Type B pancreatic cell (in vitro differentiated cells): ENCODE measurements around the gene SPTLC1. TPM values are rescaled to one million over a fixed set of nuclear protein-coding genes. Genes with fewer than 3 reads are reported as not detected.
A peak's percentile ranks its signal among the peaks of the same experiment; 100 is the strongest.
"Not testable (repeated sequence)": the region's sequence is repeated elsewhere in the genome, so short reads cannot be mapped to it uniquely, and the experiment has no call there.

Experiments used
- DNase-seq: peaks from one replicate; pipeline ENCODE4 v3.0.0; 2021; ENCODE audit warnings: mixed read lengths; ENCODE audit not compliant: unreplicated experiment; ENCODE audit errors: extremely low spot score
- H3K27ac Mint-ChIP-seq: 2 replicates; pipeline ENCODE4 v1.8.0; 2021; ENCODE audit warnings: mild to moderate bottlenecking, mixed read lengths
- H3K27me3 Mint-ChIP-seq: 2 replicates; pipeline ENCODE4 v1.8.0; 2021; ENCODE audit warnings: mixed read lengths
- H3K36me3 Mint-ChIP-seq: 2 replicates; pipeline ENCODE4 v1.8.0; 2021; ENCODE audit warnings: mixed read lengths
- H3K4me1 Mint-ChIP-seq: one replicate; pipeline ENCODE4 v1.8.0; 2021; ENCODE audit warnings: mixed read lengths; ENCODE audit not compliant: unreplicated experiment
- H3K4me3 Mint-ChIP-seq: 2 replicates; pipeline ENCODE4 v1.8.0; 2021; ENCODE audit warnings: mild to moderate bottlenecking, mixed read lengths
- H3K9me3 Mint-ChIP-seq: 2 replicates; pipeline ENCODE4 v1.8.0; 2021; ENCODE audit warnings: mixed read lengths
- CTCF ChIP-seq: fragments of 200-600 bp; sonication (generic); conservative IDR thresholded peaks from 2 replicates; pipeline ENCODE4 v1.5.0; 2021; ENCODE audit warnings: antibody characterized with exemption, mild to moderate bottlenecking
- total RNA-seq: library from RNA; stranded (reverse); gene quantifications from 2 replicates; pipeline ENCODE4 v1.2.1, GENCODE V29; 2021; ENCODE audit warnings: low replicate concordance

Gene SPTLC1
- total RNA-seq, 1 donor from 2014 or later, result 66.1 TPM

GRCh38 chr9:92135576-92135975 lies 20.4 kb upstream of the SPTLC1 start:
- Mint-ChIP-seq H3K36me3 (no peaks in the 10 kb centered on the region), H3K27ac (no peak overlapping the region), H3K4me1 (peaks cover 6% of the 10 kb centered on the region), H3K27me3 (peaks cover 15% of the 10 kb centered on the region), H3K4me3 (no peak overlapping the region), H3K9me3 (peaks cover 9% of the 10 kb centered on the region)
- no peak for TF ChIP-seq CTCF
- no peak for DNase-seq

GRCh38 chr9:92133949-92134604 lies 18.9 kb upstream of the SPTLC1 start:
- Mint-ChIP-seq H3K36me3 (no peaks in the 10 kb centered on the region), H3K27ac (peak overlapping the region; percentile 73), H3K4me1 (peaks cover 6% of the 10 kb centered on the region), H3K9me3 (peaks cover 9% of the 10 kb centered on the region), H3K4me3 (no peak overlapping the region), H3K27me3 (peaks cover 24% of the 10 kb centered on the region)
- peak; percentile 99 for TF ChIP-seq CTCF
- DNase-seq, result peak; percentile 85

GRCh38 chr9:92132913-92133312 lies 17.7 kb upstream of the SPTLC1 start:
- not testable (repeated sequence) for H3K27ac Mint-ChIP-seq, H3K4me3 Mint-ChIP-seq

GRCh38 chr9:92132501-92132900 lies 17.3 kb upstream of the SPTLC1 start:
- H3K4me1 Mint-ChIP-seq, result peaks cover 6% of the 10 kb centered on the region
- H3K27me3 Mint-ChIP-seq, result peaks cover 25% of the 10 kb centered on the region
- no peak overlapping the region for H3K4me3 Mint-ChIP-seq
- no peak for TF ChIP-seq CTCF
- H3K36me3 Mint-ChIP-seq, result no peaks in the 10 kb centered on the region
- DNase-seq, result no peak
- no peak overlapping the region for H3K27ac Mint-ChIP-seq
- peaks cover 9% of the 10 kb centered on the region for H3K9me3 Mint-ChIP-seq

More at GRCh38 chr9:92132913-92133312, 17.7 kb upstream of the SPTLC1 start:
- not testable (repeated sequence) for H3K9me3 Mint-ChIP-seq, H3K4me1 Mint-ChIP-seq, H3K36me3 Mint-ChIP-seq, DNase-seq
- peaks cover 25% of the 10 kb centered on the region for H3K27me3 Mint-ChIP-seq

- peaks cover 26% of the 10 kb centered on the region for H3K27me3 Mint-ChIP-seq
- no peaks in the 10 kb centered on the region for H3K36me3 Mint-ChIP-seq
- DNase-seq, result no peak
These were observed 7.6 kb upstream of the SPTLC1 start for GRCh38 chr9:92122800-92123199.

More at GRCh38 chr9:92122800-92123199, 7.6 kb upstream of the SPTLC1 start:
- TF ChIP-seq CTCF, result no peak
- no peaks in the 10 kb centered on the region for H3K4me1 Mint-ChIP-seq
- H3K9me3 Mint-ChIP-seq, result no peaks in the 10 kb centered on the region
- H3K27ac Mint-ChIP-seq, result no peak overlapping the region
- H3K4me3 Mint-ChIP-seq, result no peak overlapping the region
